Measurements from ENCODE around the gene ZNF3. TPM values are rescaled to one million over a fixed set of nuclear protein-coding genes. Genes with fewer than 3 reads are reported as not detected.

Gene ZNF3
- polyA plus RNA-seq, 1 donor (not counting 4 experiments of a cell fraction or from before 2014, with no cell fraction given), result 16.8 TPM

GRCh38 chr7:100095704-100096103 is 14.2 kb upstream of the ZNF3 start:
- dilution Hi-C loops (cut with MboI; ENCODE audit: extremely low pct_ligation_motif_present, low sequenced_read_pairs), result no loop called here
- peaks cover 59 to 73% of the 10 kb centered on the region in 2 experiments for H3K36me3 ChIP-seq (ENCODE audit: control insufficient read depth in 2 of 2, extremely low read depth in 1 of 2, insufficient read depth in 2 of 2, low read length in 2 of 2)
- H3K4me1 ChIP-seq (ENCODE audit: control insufficient read depth, extremely low read depth, insufficient read depth, low read length), result peaks cover 4% of the 10 kb centered on the region
- no peak for DNase-seq (ENCODE audit: low read depth, low spot score)
- peaks cover 33% of the 10 kb centered on the region for H3K79me2 ChIP-seq (ENCODE audit: control insufficient read depth, insufficient read depth, low read length)
- H3K9ac ChIP-seq (ENCODE audit: control insufficient read depth, extremely low read depth, insufficient read depth, low read length), result no peak overlapping the region
- no peak overlapping the region for H3K4me2 ChIP-seq (ENCODE audit: control insufficient read depth, extremely low read depth, insufficient read depth, low read depth, low read length)
- no peak overlapping the region for H3K27ac ChIP-seq (ENCODE audit: control insufficient read depth, insufficient read depth, low read length)
- no peak overlapping the region for H3K4me3 ChIP-seq (ENCODE audit: control insufficient read depth in 2 of 3, extremely low read depth in 1 of 3, insufficient read depth in 2 of 3, low read depth in 1 of 3, low read length in 3 of 3)
- peaks cover 6% of the 10 kb centered on the region for H4K20me1 ChIP-seq (ENCODE audit: control insufficient read depth, extremely low read depth, insufficient read depth, low read length)
- no peak overlapping the region for H2AFZ ChIP-seq (ENCODE audit: control insufficient read depth, low read length)
- H3K27me3 ChIP-seq (ENCODE audit: control insufficient read depth, extremely low read depth, insufficient read depth, low read length), result no peaks in the 10 kb centered on the region
- TF ChIP-seq CTCF (optimal IDR thresholded peaks at IDR 0.05 in 1 of 3, IDR thresholded peaks at IDR 0.05 in 1 of 3, conservative IDR thresholded peaks at IDR 0.05 in 1 of 3; ENCODE audit: extremely low read depth in 1 of 3, insufficient read depth in 2 of 3, low read length in 3 of 3) (no peak), EZH2 (IDR thresholded peaks at IDR 0.05; ENCODE audit: low read length) (no peak)
- no peak for FAIRE-seq
- H3K9me1 ChIP-seq (ENCODE audit: control insufficient read depth, extremely low read depth, insufficient read depth, low read length), result no peaks in the 10 kb centered on the region
- no peaks in the 10 kb centered on the region for H3K9me3 ChIP-seq (ENCODE audit: control insufficient read depth, low read depth, low read length)

GRCh38 chr7:100095289-100095688 is 13.8 kb upstream of the ZNF3 start:
- Histone ChIP-seq H3K79me2 (ENCODE audit: control insufficient read depth, insufficient read depth, low read length) (peaks cover 36% of the 10 kb centered on the region), H4K20me1 (ENCODE audit: control insufficient read depth, extremely low read depth, insufficient read depth, low read length) (peaks cover 6% of the 10 kb centered on the region), H3K9me3 (ENCODE audit: control insufficient read depth, low read depth, low read length) (no peaks in the 10 kb centered on the region), H3K36me3 (ENCODE audit: control insufficient read depth in 2 of 2, extremely low read depth in 1 of 2, insufficient read depth in 2 of 2, low read length in 2 of 2) (peaks cover 62 to 77% of the 10 kb centered on the region in 2 experiments), H3K27ac (ENCODE audit: control insufficient read depth, insufficient read depth, low read length) (no peak overlapping the region), H3K9ac (ENCODE audit: control insufficient read depth, extremely low read depth, insufficient read depth, low read length) (no peak overlapping the region), H3K4me3 (ENCODE audit: control insufficient read depth in 2 of 3, extremely low read depth in 1 of 3, insufficient read depth in 2 of 3, low read depth in 1 of 3, low read length in 3 of 3) (no peak overlapping the region), H3K4me2 (ENCODE audit: control insufficient read depth, extremely low read depth, insufficient read depth, low read depth, low read length) (no peak overlapping the region), H2AFZ (ENCODE audit: control insufficient read depth, low read length) (no peak overlapping the region), H3K4me1 (ENCODE audit: control insufficient read depth, extremely low read depth, insufficient read depth, low read length) (peaks cover 4% of the 10 kb centered on the region), H3K9me1 (ENCODE audit: control insufficient read depth, extremely low read depth, insufficient read depth, low read length) (no peaks in the 10 kb centered on the region), H3K27me3 (ENCODE audit: control insufficient read depth, extremely low read depth, insufficient read depth, low read length) (no peaks in the 10 kb centered on the region)
- dilution Hi-C loops (cut with MboI; ENCODE audit: extremely low pct_ligation_motif_present, low sequenced_read_pairs), result no loop called here
- TF ChIP-seq CTCF (optimal IDR thresholded peaks at IDR 0.05 in 1 of 3, IDR thresholded peaks at IDR 0.05 in 1 of 3, conservative IDR thresholded peaks at IDR 0.05 in 1 of 3; ENCODE audit: extremely low read depth in 1 of 3, insufficient read depth in 2 of 3, low read length in 3 of 3) (no peak), EZH2 (IDR thresholded peaks at IDR 0.05; ENCODE audit: low read length) (no peak)
- no peak for DNase-seq (ENCODE audit: low read depth, low spot score)
- FAIRE-seq, result no peak

Measured in keratinocyte (primary cell).